ENCODE results near the gene FAM114A2. TPM values are rescaled to one million over a fixed set of nuclear protein-coding genes. Genes with fewer than 3 reads are reported as not detected.

FAM114A2 gene
- total RNA-seq, 4 donors from 2014 or later = 12.2 to 19.0 (median 18.3) TPM

GRCh38 chr5:153998010-153998409, 40.7 kb downstream of the FAM114A2 start:
- intact Hi-C loops (cut with DNase I; ENCODE audit: low total_unique reads) = no loop called here
- H3K4me1 ChIP-seq = peaks cover 0 to 9% of the 10 kb centered on the region in 2 donors
- in situ Hi-C loops (cut with MboI; ENCODE audit: low sequenced_read_pairs in 4 of 4) = no loop called here
- H3K4me3 ChIP-seq = no peak overlapping the region
- no peaks in the 10 kb centered on the region for H3K9me3 ChIP-seq
- peaks cover 0 to 43% of the 10 kb centered on the region in 2 donors for H3K36me3 ChIP-seq
- ATAC-seq (no peak), DNase-seq (no peak)
- no peaks in the 10 kb centered on the region for H3K27me3 ChIP-seq
- no peak for TF ChIP-seq POLR2A (IDR thresholded peaks at IDR 0.05)
- TF ChIP-seq, protein P1, sequence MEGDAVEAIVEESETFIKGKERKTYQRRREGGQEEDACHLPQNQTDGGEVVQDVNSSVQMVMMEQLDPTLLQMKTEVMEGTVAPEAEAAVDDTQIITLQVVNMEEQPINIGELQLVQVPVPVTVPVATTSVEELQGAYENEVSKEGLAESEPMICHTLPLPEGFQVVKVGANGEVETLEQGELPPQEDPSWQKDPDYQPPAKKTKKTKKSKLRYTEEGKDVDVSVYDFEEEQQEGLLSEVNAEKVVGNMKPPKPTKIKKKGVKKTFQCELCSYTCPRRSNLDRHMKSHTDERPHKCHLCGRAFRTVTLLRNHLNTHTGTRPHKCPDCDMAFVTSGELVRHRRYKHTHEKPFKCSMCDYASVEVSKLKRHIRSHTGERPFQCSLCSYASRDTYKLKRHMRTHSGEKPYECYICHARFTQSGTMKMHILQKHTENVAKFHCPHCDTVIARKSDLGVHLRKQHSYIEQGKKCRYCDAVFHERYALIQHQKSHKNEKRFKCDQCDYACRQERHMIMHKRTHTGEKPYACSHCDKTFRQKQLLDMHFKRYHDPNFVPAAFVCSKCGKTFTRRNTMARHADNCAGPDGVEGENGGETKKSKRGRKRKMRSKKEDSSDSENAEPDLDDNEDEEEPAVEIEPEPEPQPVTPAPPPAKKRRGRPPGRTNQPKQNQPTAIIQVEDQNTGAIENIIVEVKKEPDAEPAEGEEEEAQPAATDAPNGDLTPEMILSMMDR (IDR thresholded peaks at IDR 0.05 in 4 of 5, conservative IDR thresholded peaks at IDR 0.05 in 1 of 5) = no peak
- H3K27ac ChIP-seq = no peak overlapping the region

- in situ Hi-C loops (cut with MboI; ENCODE audit: low sequenced_read_pairs in 4 of 4) (no loop called here), intact Hi-C loops (cut with DNase I; ENCODE audit: low total_unique reads) (no loop called here)
- DNase-seq (no peak), ATAC-seq (no peak)
- Histone ChIP-seq H3K4me1 (no peaks in the 10 kb centered on the region), H3K27ac (no peak overlapping the region), H3K27me3 (no peaks in the 10 kb centered on the region), H3K4me3 (no peak overlapping the region), H3K36me3 (peaks cover 0 to 26% of the 10 kb centered on the region in 2 donors), H3K9me3 (no peaks in the 10 kb centered on the region)
- TF ChIP-seq, protein P1 (IDR thresholded peaks at IDR 0.05 in 4 of 5, conservative IDR thresholded peaks at IDR 0.05 in 1 of 5) = no peak
- TF ChIP-seq POLR2A (IDR thresholded peaks at IDR 0.05) = no peak
Observed at GRCh38 chr5:153991168-153991567, 47.5 kb downstream of the FAM114A2 start.

DNA sequence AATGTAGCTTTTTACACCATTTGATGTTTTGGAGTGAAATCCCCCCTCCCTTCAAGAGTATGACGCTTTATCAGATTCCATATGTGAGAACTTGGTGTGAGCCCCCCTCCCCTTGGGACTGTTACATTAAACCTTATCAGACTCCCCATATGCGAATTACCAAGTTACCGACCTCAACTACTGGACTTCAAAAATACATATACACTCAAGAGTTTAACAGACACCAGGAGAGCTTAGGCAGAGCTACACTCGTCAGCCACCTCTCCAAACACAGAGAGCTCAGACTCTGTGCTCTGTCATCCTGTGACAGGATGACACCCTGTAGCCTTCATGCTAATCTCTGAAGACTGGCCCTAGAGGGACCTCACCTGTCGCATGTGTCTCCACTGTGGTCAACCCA, 50.2 kb downstream of the FAM114A2 start:
- in situ Hi-C loops (cut with MboI; ENCODE audit: low sequenced_read_pairs in 4 of 4) = no loop called here
- TF ChIP-seq POLR2A (IDR thresholded peaks at IDR 0.05) = no peak
- TF ChIP-seq, protein P1 (IDR thresholded peaks at IDR 0.05 in 4 of 5, conservative IDR thresholded peaks at IDR 0.05 in 1 of 5) = no peak
- Histone ChIP-seq H3K27ac (no peak overlapping the region), H3K4me1 (no peaks in the 10 kb centered on the region), H3K27me3 (no peaks in the 10 kb centered on the region), H3K36me3 (peaks cover 0 to 16% of the 10 kb centered on the region in 2 donors), H3K9me3 (no peaks in the 10 kb centered on the region), H3K4me3 (no peak overlapping the region)
- no peak for DNase-seq
- no peak for ATAC-seq
- intact Hi-C loops (cut with DNase I; ENCODE audit: low total_unique reads) = no loop called here

GRCh38 chr5:153987301-153987700, 51.4 kb downstream of the FAM114A2 start:
- Histone ChIP-seq H3K36me3 (peaks cover 0 to 8% of the 10 kb centered on the region in 2 donors), H3K4me1 (no peaks in the 10 kb centered on the region), H3K27ac (no peak overlapping the region), H3K4me3 (no peak overlapping the region), H3K9me3 (no peaks in the 10 kb centered on the region), H3K27me3 (no peaks in the 10 kb centered on the region)
- in situ Hi-C loops (cut with MboI; ENCODE audit: low sequenced_read_pairs in 4 of 4) (no loop called here), intact Hi-C loops (cut with DNase I; ENCODE audit: low total_unique reads) (no loop called here)
- ATAC-seq = no peak
- TF ChIP-seq, protein P1 (IDR thresholded peaks at IDR 0.05 in 4 of 5, conservative IDR thresholded peaks at IDR 0.05 in 1 of 5) = no peak
- no peak for TF ChIP-seq POLR2A (IDR thresholded peaks at IDR 0.05)
- DNase-seq = no peak

DNA sequence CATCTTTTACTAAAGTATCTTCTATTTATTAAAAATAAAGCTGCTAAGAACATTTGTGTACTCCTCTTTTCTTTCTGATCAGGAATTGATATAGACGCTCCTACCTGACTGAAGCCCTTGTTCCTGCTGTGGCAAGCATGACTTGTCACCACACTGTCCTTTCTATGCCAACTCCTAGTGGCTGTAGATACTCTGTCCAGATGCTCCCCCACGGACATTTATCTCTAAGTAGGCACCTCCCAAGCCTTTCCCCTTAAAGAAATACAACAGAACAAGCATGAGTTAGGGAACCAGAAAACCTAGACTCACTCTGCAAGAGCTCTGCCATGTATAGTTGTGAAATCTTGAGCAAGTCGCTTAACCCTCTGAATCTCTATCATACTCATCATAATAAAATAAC, 53.2 kb downstream of the FAM114A2 start:
- in situ Hi-C loops (cut with MboI; ENCODE audit: low sequenced_read_pairs in 4 of 4) = no loop called here
- Histone ChIP-seq H3K4me3 (no peak overlapping the region), H3K27ac (no peak overlapping the region), H3K4me1 (no peaks in the 10 kb centered on the region), H3K27me3 (no peaks in the 10 kb centered on the region), H3K9me3 (no peaks in the 10 kb centered on the region), H3K36me3 (no peaks in the 10 kb centered on the region)
- TF ChIP-seq, protein P1 (IDR thresholded peaks at IDR 0.05 in 4 of 5, conservative IDR thresholded peaks at IDR 0.05 in 1 of 5) = no peak
- TF ChIP-seq POLR2A (IDR thresholded peaks at IDR 0.05) = no peak
- intact Hi-C loops (cut with DNase I; ENCODE audit: low total_unique reads) = no loop called here
- DNase-seq (no peak), ATAC-seq (no peak)

All from gastrocnemius medialis (tissue), 4 donors.